Ovary (tissue), 9 donors: ENCODE results near the gene LRRC4C. TPM values are rescaled to one million over a fixed set of nuclear protein-coding genes. Genes with fewer than 3 reads are reported as not detected.

Experiments
- DNase-seq, 5 donors: peaks; one replicate each; pipeline ENCODE4 v3.0.0-alpha.2; 2019 to 2020
- H3K27ac ChIP-seq, 2 donors: fragments of 200-600 bp; one replicate each; pipeline versions ENCODE4 v1.5.1 to v1.8.0; 2019 to 2022
- H3K27me3 ChIP-seq: fragments of 200-600 bp; one replicate; pipeline ENCODE4 v1.8.0; 2022
- H3K36me3 ChIP-seq: fragments of 200-600 bp; sonication (generic); one replicate; pipeline ENCODE4 v1.5.1; 2019
- H3K4me1 ChIP-seq: one replicate; pipeline ENCODE4 v1.8.1; 2013; ENCODE audit warnings: mild to moderate bottlenecking, moderate library complexity; ENCODE audit not compliant: insufficient read depth
- H3K4me3 ChIP-seq: fragments of 200-600 bp; sonication (generic); one replicate; pipeline ENCODE4 v1.5.1; 2017
- H3K9me3 ChIP-seq, 2 donors: fragments of 200-600 bp in 1 of 2; sonication (generic) in 1 of 2; one replicate each; pipeline versions ENCODE4 v1.5.1 to v1.8.1; 2013 to 2019; ENCODE audit warnings: mild to moderate bottlenecking in 1 of 2, moderate library complexity in 1 of 2
- CTCF ChIP-seq, 3 donors: fragments of 450-650 bp in 2 of 3; fragments of 200-600 bp in 1 of 3; IDR thresholded peaks; one replicate each; pipeline versions ENCODE4 v1.5.1 to v1.8.0; 2016 to 2022; ENCODE audit warnings: antibody characterized with exemption in 3 of 3, mild to moderate bottlenecking in 1 of 3
- EP300 ChIP-seq: sonication (generic); formaldehyde crosslinking; IDR thresholded peaks from one replicate; pipeline ENCODE4 v1.6.1; 2017; ENCODE audit warnings: antibody characterized with exemption
- POLR2A ChIP-seq: fragments of 450-650 bp; IDR thresholded peaks from one replicate; pipeline ENCODE4 v1.6.1; 2017; ENCODE audit warnings: antibody characterized with exemption, mild to moderate bottlenecking, moderate library complexity
- WGBS, 3 donors: extraction: QIAGEN DNeasy Blood & Tissue Kit in 1 of 3; methylation state at CpG; one replicate each; pipeline versions ENCODE4 v1.1.5 to v1.1.7; 2013 to 2017; 5-methylcytosine and 5-hydroxymethylcytosine counted together
- intact Hi-C, 4 donors: fragments of 100-400 bp; cut with DNase I; formaldehyde crosslinking; loops; one replicate each; pipeline versions ENCODE4 v1.11.0 to v1.15.1; 2022 to 2023
- polyA plus RNA-seq, 2 donors: library from polyadenylated mRNA; stranded (reverse); fragments of 200-250 nt in 1 of 2; fragments of 350-450 nt in 1 of 2; fragmentation: Illumina TruSeq in 1 of 2; extraction: RNeasy Lipid Tissue Mini Kit (QIAGEN cat#74804) in 1 of 2; gene quantifications; one replicate each; pipeline ENCODE4 v1.2.3, GENCODE V29; 2013 to 2014
- total RNA-seq, 7 donors: library from RNA; depleted of rRNA in 2 of 7; stranded (reverse); fragments of >200 nt in 2 of 7; fragmentation: NEBNext Ultra II Directional in 3 of 7; extraction: Animal tissue kit (Norgen Biotek cat#: 25700) in 3 of 7; gene quantifications; one replicate each; pipeline versions ENCODE4 v1.1.0 to v1.2.4, GENCODE V29; 2016 to 2023
- donor health status: DM: no; HTN: no; CAD: no; lungs with moderate emphysema.
- donor health status: DM: no; HTN: no; CAD: no.
- donor health status: Bipolar disorder and iron deficiency.
- donor health status: DM: yes; HTN: yes; CAD: no.
- donor health status: DM: no; HTN: no; CAD: no.
- donor health status: DM: yes; HTN: yes; CAD: no.

Gene LRRC4C
- total and polyA plus RNA-seq, 9 donors, result 0.15 to 12.5 (median 0.78) TPM

GRCh38 chr11:41267451-41267850, 192.0 kb downstream of the LRRC4C start:
- intact Hi-C loops, result no loop called here
- TF ChIP-seq CTCF (IDR thresholded peaks at IDR 0.05), result no peak
- TF ChIP-seq EP300, result no peak
- Histone ChIP-seq H3K27ac (no peak overlapping the region), H3K4me3 (no peak overlapping the region), H3K27me3 (no peaks in the 10 kb centered on the region), H3K4me1 (no peaks in the 10 kb centered on the region), H3K9me3 (no peaks in the 10 kb centered on the region), H3K36me3 (no peaks in the 10 kb centered on the region)
- no peak for DNase-seq
- 31 to 39% (median 35%) methylated on average over 5 of the region's 5 CpGs for WGBS, 3 donors

- Histone ChIP-seq H3K36me3 (no peaks in the 10 kb centered on the region), H3K4me3 (no peak overlapping the region), H3K4me1 (no peaks in the 10 kb centered on the region), H3K27me3 (no peaks in the 10 kb centered on the region), H3K27ac (no peak overlapping the region), H3K9me3 (no peaks in the 10 kb centered on the region)
- DNase-seq, result no peak
- no peak for TF ChIP-seq CTCF (IDR thresholded peaks at IDR 0.05)
- TF ChIP-seq EP300, result no peak
- no peak for TF ChIP-seq POLR2A
- 62 to 71% (median 64%) methylated on average over 3 of the region's 3 CpGs for WGBS, 3 donors
- intact Hi-C loops, result no loop called here
These were observed 203.4 kb downstream of the LRRC4C start for GRCh38 chr11:41256041-41256440.

- H3K4me1 ChIP-seq, result no peaks in the 10 kb centered on the region
- no peak for DNase-seq
- no peak overlapping the region for H3K4me3 ChIP-seq
- TF ChIP-seq CTCF (IDR thresholded peaks at IDR 0.05) (no peak), POLR2A (no peak), EP300 (no peak)
- no peaks in the 10 kb centered on the region for H3K36me3 ChIP-seq
- no peaks in the 10 kb centered on the region for H3K9me3 ChIP-seq
- H3K27me3 ChIP-seq, result no peaks in the 10 kb centered on the region
- no peak overlapping the region for H3K27ac ChIP-seq
- intact Hi-C loops, result no loop called here
- WGBS, 3 donors, result 41 to 57% (median 44%) methylated on average over 2 of the region's 2 CpGs
These were observed 204.5 kb downstream of the LRRC4C start for GRCh38 chr11:41254966-41255365.

- Histone ChIP-seq H3K27me3 (no peaks in the 10 kb centered on the region), H3K4me1 (no peaks in the 10 kb centered on the region), H3K27ac (no peak overlapping the region), H3K4me3 (no peak overlapping the region), H3K36me3 (no peaks in the 10 kb centered on the region), H3K9me3 (no peaks in the 10 kb centered on the region)
- intact Hi-C loops, result no loop called here
- 53 to 63% (median 54%) methylated on average over 2 of the region's 2 CpGs for WGBS, 3 donors
- no peak for DNase-seq
- TF ChIP-seq CTCF (IDR thresholded peaks at IDR 0.05) (no peak), POLR2A (no peak), EP300 (no peak)
These were observed 209.0 kb downstream of the LRRC4C start for GRCh38 chr11:41250408-41250935.
